ENCODE data around the gene CALN1.

DNA sequence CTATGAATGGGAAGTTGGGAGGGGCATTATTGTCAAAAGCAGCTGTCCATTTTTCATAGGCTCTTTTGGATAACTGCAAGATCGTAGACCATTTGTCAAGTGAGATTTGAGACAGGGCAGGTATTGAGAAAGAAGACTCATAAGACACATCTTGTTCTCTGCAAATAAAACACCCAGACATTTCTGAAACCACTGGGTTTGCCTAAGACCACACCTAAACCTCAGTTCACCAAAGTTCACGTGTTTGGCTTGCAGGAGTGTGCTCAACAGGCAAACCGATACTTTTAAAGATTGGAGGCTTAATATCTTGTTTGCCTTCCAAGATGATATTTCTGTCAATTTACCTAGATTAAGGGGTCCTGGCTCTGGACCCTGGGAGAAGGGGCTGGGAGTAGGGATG lies 628.4 kb downstream of the CALN1 start:
- TF ChIP-seq EZH2phosphoT487 (IDR thresholded peaks at IDR 0.05; ENCODE audit: low read depth, severe bottlenecking, unreplicated experiment) (no peak), CTCF (IDR thresholded peaks at IDR 0.05; ENCODE audit: poor library complexity) (no peak)
